K562 (cell line): ENCODE results near the gene ILDR1. TPM values are rescaled to one million over a fixed set of nuclear protein-coding genes. Genes with fewer than 3 reads are reported as not detected.

Experiments used
- ATAC-seq: fragments of 200-7000 bp; cut with Tn5 transposase; 3 replicates; pipeline ENCODE4 v1.9.1; 2020; ENCODE audit warnings: moderate library complexity
- BruUV-seq: library from RNA; stranded (reverse); fragments of 400-500 nt; replicated peaks from 2 replicates; lab custom pipeline; 2021; lab: Mats Ljungman, UMichigan
- CTCF ChIA-PET: fragments of 300-600 bp; formaldehyde crosslinking; extraction: SDS; loops from one replicate; lab custom pipeline; 2021; ENCODE audit warnings: low intra/inter-chr PET ratio; lab: Yijun Ruan, JAX
- POLR2A ChIA-PET: fragments of 300-600, 350-650 bp; sonication (Branson Sonifier 250); formaldehyde crosslinking; extraction: SDS; loops from one replicate; lab custom pipeline; 2021; ENCODE audit warnings: antibody characterized with exemption, inconsistent platforms; lab: Yijun Ruan, JAX
- DNase-seq, 4 experiments: peaks; one replicate each; pipeline versions ENCODE4 v3.0.0 to v3.0.0-alpha.2; 2011 to 2018; ENCODE audit warnings: low spot score in 3 of 4, mixed read lengths in 3 of 4; ENCODE audit errors: extremely low read depth in 1 of 4
- FAIRE-seq: peaks from 2 replicates; lab custom pipeline; 2011; peaks lifted over from hg19 to GRCh38; lab: Jason Lieb, UNC
- H2AFZ ChIP-seq: 2 replicates; pipeline ENCODE4 v1.6.0; 2011; ENCODE audit warnings: low read depth, low read length, control low read depth, inconsistent platforms
- H3K27ac ChIP-seq: fragments of 200-600 bp; 3 replicates; pipeline ENCODE4 v1.8.0; 2011; ENCODE audit warnings: low read depth, mild to moderate bottlenecking, control low read depth, inconsistent platforms, low read length, moderate library complexity, mixed read lengths; ENCODE audit errors: extremely low read depth
- H3K27me3 ChIP-seq, 2 experiments: fragments of 300-600 bp in 1 of 2; 2 replicates in 1 of 2; 3 replicates in 1 of 2; pipeline versions ENCODE4 v1.6.0 to v1.8.0; 2011; ENCODE audit warnings: inconsistent platforms in 2 of 2, low read length in 2 of 2, mild to moderate bottlenecking in 1 of 2, mixed read lengths in 1 of 2, moderate library complexity in 1 of 2; ENCODE audit not compliant: control insufficient read depth in 2 of 2, insufficient read depth in 2 of 2
- H3K36me3 ChIP-seq: fragments of 300-600 bp; 3 replicates; pipeline ENCODE4 v1.8.0; 2011; ENCODE audit warnings: mild to moderate bottlenecking, low read length, inconsistent platforms; ENCODE audit not compliant: control insufficient read depth, insufficient read depth
- H3K4me1 ChIP-seq, 2 experiments: fragments of 200-600 bp in 1 of 2; replicated peaks in 1 of 2; 2 replicates in 1 of 2; 3 replicates in 1 of 2; pipeline versions ENCODE4 v1.5.1 to v1.8.0; 2011; ENCODE audit warnings: inconsistent platforms in 2 of 2, low read length in 2 of 2, mild to moderate bottlenecking in 1 of 2, mixed read lengths in 1 of 2, moderate library complexity in 1 of 2; ENCODE audit not compliant: control insufficient read depth in 2 of 2, insufficient read depth in 2 of 2
- H3K4me2 ChIP-seq: 2 replicates; pipeline ENCODE4 v1.6.1; 2011; ENCODE audit warnings: low read length, control low read depth, inconsistent platforms, mixed read lengths; ENCODE audit not compliant: insufficient read depth
- H3K4me3 ChIP-seq: fragments of 200-600 bp; sonication (generic), shearing (Covaris generic); 2 replicates; pipeline ENCODE4 v1.5.1; 2016; ENCODE audit warnings: control low read depth, inconsistent platforms
- H3K79me2 ChIP-seq: fragments of 200-600 bp; 3 replicates; pipeline ENCODE4 v1.8.0; 2011; ENCODE audit warnings: low read length, inconsistent platforms; ENCODE audit not compliant: control insufficient read depth, insufficient read depth
- H3K9ac ChIP-seq, 2 experiments: 2 replicates each; pipeline versions ENCODE4 v1.6.0 to v1.6.1; 2011; ENCODE audit warnings: low read depth in 2 of 2, low read length in 2 of 2, control low read depth in 1 of 2, inconsistent platforms in 1 of 2, mild to moderate bottlenecking in 1 of 2, mixed read lengths in 1 of 2; ENCODE audit not compliant: insufficient read depth in 1 of 2
- H3K9me1 ChIP-seq: one replicate; pipeline ENCODE4 v1.6.0; 2011; ENCODE audit warnings: inconsistent platforms, mild to moderate bottlenecking, low read length, moderate library complexity; ENCODE audit not compliant: control insufficient read depth, insufficient read depth
- H3K9me3 ChIP-seq: replicated peaks from 2 replicates; pipeline ENCODE4 v1.5.1; 2011; ENCODE audit warnings: low read depth, low read length, inconsistent platforms; ENCODE audit not compliant: control insufficient read depth, insufficient read depth
- H4K20me1 ChIP-seq: replicated peaks from 2 replicates; pipeline ENCODE4 v1.6.1; 2011; ENCODE audit warnings: low read length, inconsistent platforms, mixed read lengths; ENCODE audit not compliant: control insufficient read depth, insufficient read depth
- CTBP1 ChIP-seq: fragments of 450-650 bp; IDR thresholded peaks from 2 replicates; pipeline ENCODE4 v1.6.1; 2016; ENCODE audit warnings: borderline replicate concordance
- ETV6 ChIP-seq, 3 experiments: fragments of 150-350 bp in 1 of 3; sonication (generic) in 1 of 3; formaldehyde crosslinking in 1 of 3; IDR thresholded peaks; 2 replicates each; pipeline versions ENCODE4 v1.6.1 to v1.8.0; 2014 to 2022; ENCODE audit warnings: borderline replicate concordance in 2 of 3, low read depth in 2 of 3, antibody characterized with exemption in 1 of 3, low read length in 1 of 3, mild to moderate bottlenecking in 1 of 3, missing genetic modification reagents in 1 of 3
- RUNX1 ChIP-seq: sonication (generic); IDR thresholded peaks from 2 replicates; pipeline ENCODE4 v1.6.1; 2016; ENCODE audit warnings: antibody characterized with exemption, low read depth
- ZNF449 ChIP-seq: fragments of 250-450 bp; sonication (Bioruptor Pico); IDR thresholded peaks from 2 replicates; pipeline ENCODE4 v1.8.0; 2022; ENCODE audit warnings: moderate library complexity, mild to moderate bottlenecking, inconsistent platforms
- WGBS: fragments of 100-300 bp; shearing (Covaris generic); methylation state at CpG from one replicate; pipeline ENCODE4 v1.1.6; 2016; ENCODE audit warnings: low coverage, mixed read lengths; ENCODE audit not compliant: insufficient coverage; ENCODE audit errors: missing lambda C conversion rate; 5-methylcytosine and 5-hydroxymethylcytosine counted together
- in situ Hi-C: fragments of 300-500 bp; cut with MboI; formaldehyde crosslinking; loops from 4 replicates; pipeline ENCODE4 v1.15.0; 2018; ENCODE audit warnings: inconsistent platforms, mixed read lengths
- intact Hi-C: fragments of 100-400 bp; cut with micrococcal nuclease; formaldehyde crosslinking; loops from 2 replicates; pipeline ENCODE4 v1.14.2; 2022
- polyA plus RNA-seq, 8 experiments: library from polyadenylated mRNA; depleted of rRNA in 4 of 8; stranded (reverse) in 5 of 8; unstranded in 3 of 8; fragments of >200 nt; fragmentation: Nextera tagmentation in 2 of 8; fragmentation: Illumina TruSeq in 1 of 8; extraction: Ambion mirVana in 2 of 8; extraction: Trizol in 1 of 8; gene quantifications; 2 replicates each; pipeline versions ENCODE4 v1.2.1 to v1.2.3, GENCODE V29; 2011 to 2014; ENCODE audit warnings: inconsistent platforms in 1 of 8, missing spikeins in 1 of 8
- total RNA-seq, 7 experiments: library from RNA; depleted of rRNA in 6 of 7; stranded (reverse); fragments of >200 nt in 6 of 7; fragmentation: Illumina TruSeq in 2 of 7; extraction: Trizol in 2 of 7; gene quantifications; 2 replicates each; pipeline versions ENCODE4 v1.2.1 to v1.2.3, GENCODE V29; 2011 to 2021; ENCODE audit warnings: low replicate concordance in 1 of 7

Gene ILDR1
- total and polyA plus RNA-seq, 9 of the 15 experiments (the other 6 are each of a cell fraction or from before 2014, with no cell fraction given) = 0.04 TPM; not detected in 8

- no peak for TF ChIP-seq ZNF449 (CRISPR knock-in tag)
Observed at GRCh38 chr3:122023335-122023910, 1.4 kb upstream of the ILDR1 start (continued).

- no TSS peak for BruUV-seq
- intact Hi-C loops (no loop called here), in situ Hi-C loops (no loop called here)
- H3K4me1 ChIP-seq = peaks cover 0 to 7% of the 10 kb centered on the region in 2 experiments; a peak in 2 of 5 replicates
- WGBS = 0% methylated on average over 1 of the region's 1 CpG
- H2AFZ ChIP-seq = no peak overlapping the region
- ATAC-seq (no peak), DNase-seq (no peak), FAIRE-seq (no peak)
- ChIA-PET CTCF (no interaction called here), POLR2A (interaction anchor here (1.8 kb wide), 1 partner anchor 11 kb away, joined by 7 read pairs; no protein-coding TSS in a partner anchor)
- no peaks in the 10 kb centered on the region for H3K9me3 ChIP-seq
- H3K36me3 ChIP-seq = no peaks in the 10 kb centered on the region
- no peaks in the 10 kb centered on the region for H3K9me1 ChIP-seq
- no peak overlapping the region for H3K9ac ChIP-seq
- H3K27me3 ChIP-seq = peaks cover 0 to 7% of the 10 kb centered on the region in 2 experiments; a peak in 1 of 5 replicates
- H3K27ac ChIP-seq = no peak overlapping the region
- TF ChIP-seq ETV6 (IDR thresholded peaks at IDR 0.05; ENCODE audit: borderline replicate concordance in 1 of 2, low read depth in 2 of 2, low read length in 1 of 2) (no peak), ETV6 (CRISPR knock-in tag; IDR thresholded peaks at IDR 0.05; ENCODE audit: borderline replicate concordance) (no peak), CTBP1 (no peak), RUNX1 (no peak)
- no peak overlapping the region for H3K4me3 ChIP-seq
- H4K20me1 ChIP-seq = no peaks in the 10 kb centered on the region
- H3K4me2 ChIP-seq = no peak overlapping the region
- H3K79me2 ChIP-seq = no peaks in the 10 kb centered on the region
Observed at GRCh38 chr3:122021037-122021436, 1.0 kb downstream of the ILDR1 start.
